ENCODE results near the gene CUEDC1.

CUEDC1 gene

DNA sequence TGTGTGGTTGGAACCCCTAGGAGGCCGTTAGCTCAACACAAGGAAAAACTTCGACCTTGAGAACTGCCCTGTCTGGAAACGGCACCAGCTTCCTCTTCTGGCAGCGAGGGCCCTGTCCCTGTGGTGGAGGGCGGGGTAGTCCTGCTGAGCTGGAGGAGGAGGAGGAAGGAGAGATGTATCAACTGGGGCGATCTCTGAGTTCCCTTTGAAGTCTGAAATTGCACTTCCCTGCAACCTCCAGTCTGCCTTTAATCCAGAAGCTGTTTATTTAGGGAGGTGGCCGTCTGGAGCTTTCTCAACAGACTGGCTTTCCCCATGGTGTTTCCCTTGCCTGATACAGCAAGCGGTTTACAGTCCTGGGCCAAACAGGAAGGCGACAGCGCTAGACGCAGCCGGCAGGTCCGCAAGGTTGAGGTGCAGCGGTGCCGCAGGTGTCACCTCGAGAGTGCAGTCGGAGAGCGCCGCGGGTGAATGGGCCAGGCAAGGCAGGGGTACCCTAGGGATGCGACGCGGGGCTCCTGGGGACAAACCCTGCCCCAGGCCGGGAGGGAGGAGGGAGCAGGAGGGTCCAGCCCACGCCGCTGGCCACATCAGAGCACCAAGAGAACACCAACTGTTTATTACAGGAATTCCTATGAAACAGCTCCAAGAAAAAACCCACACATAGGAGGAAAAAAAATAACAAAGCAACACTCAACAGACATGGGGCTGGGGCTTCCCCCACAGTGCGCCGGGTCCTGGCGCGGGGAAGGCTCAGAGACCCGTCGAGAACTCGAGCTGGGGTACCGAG lies 94.0 kb downstream of the CUEDC1 start:
- peak overlapping the region; percentile 40 for H3K4me3 ChIP-seq (ENCODE audit: low read depth, low read length)
- DNase-seq (ENCODE audit: low read depth): peak; percentile 42
- TF ChIP-seq, protein P1, sequence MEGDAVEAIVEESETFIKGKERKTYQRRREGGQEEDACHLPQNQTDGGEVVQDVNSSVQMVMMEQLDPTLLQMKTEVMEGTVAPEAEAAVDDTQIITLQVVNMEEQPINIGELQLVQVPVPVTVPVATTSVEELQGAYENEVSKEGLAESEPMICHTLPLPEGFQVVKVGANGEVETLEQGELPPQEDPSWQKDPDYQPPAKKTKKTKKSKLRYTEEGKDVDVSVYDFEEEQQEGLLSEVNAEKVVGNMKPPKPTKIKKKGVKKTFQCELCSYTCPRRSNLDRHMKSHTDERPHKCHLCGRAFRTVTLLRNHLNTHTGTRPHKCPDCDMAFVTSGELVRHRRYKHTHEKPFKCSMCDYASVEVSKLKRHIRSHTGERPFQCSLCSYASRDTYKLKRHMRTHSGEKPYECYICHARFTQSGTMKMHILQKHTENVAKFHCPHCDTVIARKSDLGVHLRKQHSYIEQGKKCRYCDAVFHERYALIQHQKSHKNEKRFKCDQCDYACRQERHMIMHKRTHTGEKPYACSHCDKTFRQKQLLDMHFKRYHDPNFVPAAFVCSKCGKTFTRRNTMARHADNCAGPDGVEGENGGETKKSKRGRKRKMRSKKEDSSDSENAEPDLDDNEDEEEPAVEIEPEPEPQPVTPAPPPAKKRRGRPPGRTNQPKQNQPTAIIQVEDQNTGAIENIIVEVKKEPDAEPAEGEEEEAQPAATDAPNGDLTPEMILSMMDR (IDR thresholded peaks at IDR 0.05; ENCODE audit: insufficient read depth, low read depth, low read length, missing control alignments): no peak

DNA sequence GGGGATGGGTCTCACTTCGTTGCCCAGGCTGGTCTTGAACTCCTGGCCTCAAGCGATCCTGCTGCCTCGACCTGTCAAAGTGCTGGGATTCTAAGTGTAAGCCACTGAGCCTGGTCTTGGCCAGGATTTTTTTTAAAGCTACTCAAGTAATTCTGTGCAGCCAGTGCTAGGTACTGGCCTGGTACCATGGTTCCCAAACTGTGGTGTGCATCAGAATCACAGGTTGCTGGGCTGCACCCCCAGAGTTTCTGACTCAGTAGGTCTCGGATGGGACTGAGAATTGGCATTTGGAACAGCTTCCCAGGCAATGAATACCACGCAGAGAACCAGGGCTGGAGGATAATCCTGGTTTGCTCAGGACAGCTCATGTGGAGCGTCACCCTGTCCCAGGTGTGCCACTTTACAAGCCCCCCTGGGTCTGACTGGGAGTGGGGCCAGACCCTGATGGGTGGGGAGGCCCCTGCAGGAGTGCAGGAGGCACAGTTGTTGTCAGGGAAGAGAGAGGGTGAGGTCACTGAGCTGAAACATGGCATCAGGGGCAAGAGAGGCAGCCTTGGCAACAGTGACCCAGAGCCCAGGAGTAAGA lies 94.7 kb downstream of the CUEDC1 start:
- TF ChIP-seq, protein P1 (IDR thresholded peaks at IDR 0.05; ENCODE audit: insufficient read depth, low read depth, low read length, missing control alignments): no peak
- no peak for DNase-seq (ENCODE audit: low read depth)
- H3K4me3 ChIP-seq (ENCODE audit: low read depth, low read length): no peak overlapping the region

DNA sequence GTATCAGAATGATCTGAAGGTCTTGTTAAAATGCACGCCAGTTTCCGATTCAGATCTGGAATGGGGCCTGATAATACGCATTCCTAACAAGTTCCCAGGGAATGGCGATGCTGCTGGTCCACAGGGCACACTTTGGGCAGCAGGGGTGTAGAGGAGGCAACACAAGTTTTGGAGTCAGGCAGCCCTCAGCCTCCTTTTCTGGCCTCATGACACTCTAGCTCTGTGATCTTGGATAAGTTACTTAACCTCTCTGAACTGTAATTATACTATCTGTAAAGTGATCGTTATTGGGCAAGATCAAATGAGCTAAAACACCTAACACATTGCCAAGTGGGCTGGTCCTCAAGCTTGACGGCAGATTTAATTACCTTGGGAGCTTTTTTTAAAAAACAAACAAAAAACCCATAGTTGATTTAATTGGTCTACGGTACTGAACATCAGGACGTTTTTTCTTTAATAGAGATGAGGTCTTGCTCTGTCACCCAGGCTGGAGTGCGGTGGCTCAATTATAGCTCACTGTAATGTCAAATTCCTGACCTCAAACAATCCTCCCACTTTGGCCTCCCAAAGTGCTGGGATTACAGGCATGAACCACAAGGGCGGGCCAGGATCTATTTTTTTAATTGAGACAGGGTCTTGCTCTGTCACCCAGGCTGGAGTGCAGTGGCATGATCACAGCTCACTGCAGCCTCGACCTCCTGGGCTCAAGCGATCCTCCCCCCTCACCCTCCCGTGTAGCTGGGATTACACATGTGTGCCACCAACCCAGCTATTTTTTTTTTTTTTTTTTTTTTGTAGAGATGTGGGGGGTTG lies 95.4 kb downstream of the CUEDC1 start:
- DNase-seq (ENCODE audit: low read depth): no peak
- TF ChIP-seq, protein P1 (IDR thresholded peaks at IDR 0.05; ENCODE audit: insufficient read depth, low read depth, low read length, missing control alignments): no peak

DNA sequence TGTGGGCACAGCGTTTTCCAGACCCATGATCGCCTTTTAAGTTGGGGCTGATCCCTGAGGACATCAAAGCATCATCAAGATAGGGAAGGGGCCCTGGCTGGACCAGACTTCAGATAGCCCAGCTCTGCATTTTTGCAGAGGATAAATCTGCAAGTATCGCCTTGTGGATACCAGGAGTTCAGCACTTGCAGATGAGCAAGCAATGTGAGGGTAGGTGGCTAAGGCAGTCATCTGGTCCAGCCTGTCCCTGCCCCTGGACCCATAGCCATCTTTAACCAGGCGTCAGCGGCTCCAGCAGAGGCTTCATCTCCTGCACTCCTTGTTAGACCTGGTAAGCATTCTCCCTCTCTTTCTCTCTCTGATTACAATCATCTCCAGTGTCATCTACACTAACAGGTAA lies 96.4 kb downstream of the CUEDC1 start:
- no peak overlapping the region for H3K4me3 ChIP-seq (ENCODE audit: low read depth, low read length)
- no peak for DNase-seq (ENCODE audit: low read depth)
- TF ChIP-seq, protein P1 (IDR thresholded peaks at IDR 0.05; ENCODE audit: insufficient read depth, low read depth, low read length, missing control alignments): no peak

More for the DNA sequence above, 95.4 kb downstream of the CUEDC1 start:
- no peak overlapping the region for H3K4me3 ChIP-seq (ENCODE audit: low read depth, low read length)

DNA sequence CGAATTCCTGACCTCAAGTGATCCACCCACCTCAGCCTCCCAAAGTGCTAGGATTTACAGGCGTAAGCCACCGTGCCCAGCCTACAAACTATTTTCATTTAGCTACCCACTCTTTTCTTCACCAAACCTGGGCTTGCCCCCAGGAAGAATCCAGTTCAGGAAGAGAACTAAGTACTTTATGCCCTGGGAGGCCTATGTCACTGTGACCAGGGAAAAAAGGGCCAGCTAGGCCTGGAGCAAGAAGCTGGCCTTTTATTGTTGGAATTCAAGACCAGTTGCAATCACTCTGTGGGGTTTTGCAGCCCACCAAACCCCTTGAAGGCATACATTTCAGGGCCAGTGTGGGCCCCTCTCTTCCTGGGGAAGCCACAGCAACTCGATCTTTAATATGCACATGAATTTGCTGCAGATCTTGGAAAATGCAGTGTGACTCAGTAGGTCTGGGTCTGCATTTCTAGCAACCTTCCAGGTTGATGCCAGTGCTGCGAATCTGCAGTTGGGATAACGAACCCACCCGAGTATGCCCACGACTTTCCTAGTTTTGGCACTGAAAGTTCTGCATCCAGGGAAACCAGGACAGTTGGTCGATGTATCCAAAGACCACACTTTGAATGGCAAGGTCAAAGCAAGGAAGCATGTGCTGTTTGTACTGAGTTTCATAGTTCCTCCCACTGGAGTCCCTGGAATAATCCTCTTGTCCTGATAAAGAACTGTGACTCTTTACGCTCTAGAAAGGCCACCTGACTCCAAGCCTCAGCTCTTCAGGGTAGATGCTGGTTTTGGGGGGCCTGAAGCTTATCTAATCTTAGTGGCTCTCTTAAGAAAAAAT lies 98.2 kb downstream of the CUEDC1 start:
- H3K4me3 ChIP-seq (ENCODE audit: low read depth, low read length): no peak overlapping the region
- TF ChIP-seq, protein P1 (IDR thresholded peaks at IDR 0.05; ENCODE audit: insufficient read depth, low read depth, low read length, missing control alignments): no peak
- DNase-seq (ENCODE audit: low read depth): no peak

DNA sequence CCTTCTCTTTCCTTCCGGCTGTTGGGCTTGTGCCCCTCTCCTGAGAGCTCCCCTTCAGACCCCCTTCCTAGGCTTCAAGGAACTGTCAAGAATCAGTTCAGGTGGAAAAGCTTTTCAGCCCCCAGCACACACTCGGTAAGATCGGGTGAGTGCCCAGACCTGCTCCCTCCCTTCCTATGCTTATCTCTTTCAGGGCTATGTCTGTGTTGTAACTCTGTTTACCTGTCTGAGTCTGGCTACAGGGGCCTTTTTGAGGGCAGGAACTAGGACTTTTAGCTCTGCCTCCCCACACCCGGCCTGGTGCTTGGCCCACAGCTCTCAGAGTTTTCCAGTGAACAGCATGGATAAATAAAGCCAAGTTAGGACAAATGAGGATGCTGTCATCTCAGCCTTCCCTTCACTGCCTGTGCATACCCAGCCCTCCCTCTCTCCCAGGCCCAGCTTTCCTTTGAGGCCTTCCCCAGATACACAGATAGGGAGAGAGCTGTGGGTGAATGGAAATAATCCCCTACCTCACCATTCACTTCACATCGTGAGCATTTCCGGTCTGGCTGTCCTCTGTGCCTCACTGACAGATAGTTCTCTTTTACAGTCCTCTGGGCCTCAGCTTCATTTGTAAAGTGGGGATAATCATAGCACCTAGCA lies 99.7 kb downstream of the CUEDC1 start:
- TF ChIP-seq, protein P1 (IDR thresholded peaks at IDR 0.05; ENCODE audit: insufficient read depth, low read depth, low read length, missing control alignments): no peak
- DNase-seq (ENCODE audit: low read depth): no peak
- no peak overlapping the region for H3K4me3 ChIP-seq (ENCODE audit: low read depth, low read length)
